Measurements from ENCODE around the gene TUT1.
"Not testable (repeated sequence)": the region's sequence is repeated elsewhere in the genome, so short reads cannot be mapped to it uniquely, and the experiment has no call there.

The TUT1 gene

GRCh38 chr11:62603776-62604299 lies 12.5 kb upstream of the TUT1 start:
- no peak for DNase-seq (ENCODE audit: low spot score)

DNA sequence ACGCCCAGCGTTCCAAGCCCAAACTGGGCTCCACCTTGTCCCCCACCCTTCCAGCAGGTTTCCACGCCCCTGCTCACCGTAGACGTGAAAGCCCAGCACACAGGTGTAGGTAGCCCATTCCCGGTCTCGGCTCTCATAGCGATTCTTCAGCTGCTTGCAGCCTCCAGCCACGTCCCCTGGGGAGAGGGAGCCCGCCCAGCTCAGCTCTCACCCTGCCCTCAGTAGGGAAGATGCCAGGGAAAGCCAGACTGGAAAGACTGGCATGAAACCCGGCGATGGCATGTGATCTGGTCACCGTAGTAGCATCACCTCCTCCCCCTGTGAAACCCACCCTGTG lies 11.7 kb upstream of the TUT1 start:
- no peak for DNase-seq (ENCODE audit: low spot score)

DNA sequence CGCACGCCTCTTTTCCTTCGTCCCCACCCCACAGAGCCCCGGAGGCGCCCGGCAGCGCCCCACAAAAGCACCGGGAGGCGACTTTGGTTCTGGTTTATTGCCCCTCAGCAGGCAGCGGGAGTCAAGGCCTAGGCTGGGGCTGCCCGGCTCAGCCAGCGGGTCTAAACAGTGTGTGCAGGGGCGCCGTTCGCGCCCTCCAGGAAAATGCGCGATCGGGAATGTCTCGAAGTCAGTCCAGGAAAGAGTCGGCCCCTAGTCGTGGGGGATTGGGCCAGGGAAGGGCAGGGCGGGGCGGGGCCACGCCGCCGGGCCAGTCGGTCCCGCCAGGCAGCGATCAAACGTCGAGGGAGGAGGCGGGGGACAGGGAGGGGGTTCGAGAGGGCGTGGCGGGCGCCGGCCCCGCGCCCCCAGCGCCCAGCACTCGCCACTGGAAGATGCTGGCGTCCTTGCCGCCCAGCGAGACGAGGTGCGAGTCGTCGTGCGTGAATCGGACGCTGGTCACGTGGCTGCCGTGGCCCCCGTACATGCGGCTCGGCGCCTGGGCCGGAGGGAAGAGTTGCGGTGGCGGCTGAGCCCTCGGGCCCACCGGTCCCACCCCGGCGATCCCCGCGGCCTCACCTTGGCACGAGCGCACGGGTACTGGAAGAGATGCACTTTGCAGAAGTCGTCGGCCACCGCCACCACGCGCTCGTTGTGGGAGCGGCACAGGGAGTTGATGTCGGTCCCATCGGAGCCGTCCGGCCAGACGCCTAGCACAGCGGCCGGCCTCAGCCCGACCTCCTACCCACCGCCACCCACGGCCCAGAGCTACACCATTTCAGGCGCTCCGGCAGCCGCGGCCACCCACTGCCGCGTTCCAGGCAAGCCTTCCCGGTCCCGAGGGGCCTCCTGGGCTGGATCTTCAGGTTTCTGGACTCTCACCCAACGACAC lies 11.1 kb upstream of the TUT1 start:
- peak; percentile 85 for DNase-seq (ENCODE audit: low spot score)

GRCh38 chr11:62601372-62602140 lies 10.2 kb upstream of the TUT1 start, which contains the start of gene MTA2:
Gene MTA2, minus strand, starts transcription at chr11:62601865. Its CDS starts 415 bp downstream, at chr11:62601450.
- DNase-seq (ENCODE audit: low spot score) = peak; percentile 88

- DNase-seq (ENCODE audit: low spot score) = no peak
These were observed 9.7 kb upstream of the TUT1 start for GRCh38 chr11:62601122-62601371.

DNA sequence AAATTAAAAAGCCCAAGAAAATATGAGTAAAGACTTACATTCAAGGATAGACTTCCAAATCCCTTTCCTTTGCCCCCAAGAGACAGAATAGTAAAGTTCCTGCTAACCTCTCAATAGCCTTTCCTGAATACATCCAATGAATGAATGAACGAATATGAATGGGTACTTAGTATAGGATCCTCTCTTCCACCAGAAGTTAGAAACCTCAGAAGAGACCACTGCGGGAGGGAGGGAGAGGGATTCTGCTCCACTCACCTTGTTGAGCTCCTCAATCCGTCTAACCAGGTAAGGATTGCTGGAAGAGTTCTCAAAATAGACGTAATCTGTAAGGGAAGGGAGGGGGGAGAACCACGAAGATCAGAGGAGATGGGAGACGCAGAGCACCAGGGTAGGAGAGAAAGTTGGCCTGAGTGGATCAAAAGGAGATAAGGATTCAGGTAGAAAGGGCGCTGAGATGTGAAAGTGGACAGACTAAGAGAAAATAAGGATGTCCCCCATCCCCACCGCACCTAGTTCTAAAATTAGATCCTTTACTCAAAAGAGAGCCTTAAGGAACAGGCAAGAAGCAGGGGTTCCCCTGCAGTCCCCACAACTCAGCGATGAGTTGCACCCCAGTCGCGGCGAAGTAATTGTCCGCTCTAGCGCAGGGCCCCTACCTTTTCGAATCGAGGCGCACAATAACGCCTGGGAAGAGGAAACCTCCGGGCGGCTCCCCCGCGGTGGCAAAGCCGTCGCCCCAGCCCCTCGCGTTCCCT lies 9.2 kb upstream of the TUT1 start:
- no peak for DNase-seq (ENCODE audit: low spot score)

- no peak for DNase-seq (ENCODE audit: low spot score)
These were observed 8.6 kb upstream of the TUT1 start for GRCh38 chr11:62599901-62600300.

- peak; percentile 85 for DNase-seq (ENCODE audit: low spot score)
These were observed 7.9 kb upstream of the TUT1 start for GRCh38 chr11:62599069-62599696.

- DNase-seq (ENCODE audit: low spot score) = no peak
These were observed 3.8 kb upstream of the TUT1 start for GRCh38 chr11:62595124-62595523.

DNA sequence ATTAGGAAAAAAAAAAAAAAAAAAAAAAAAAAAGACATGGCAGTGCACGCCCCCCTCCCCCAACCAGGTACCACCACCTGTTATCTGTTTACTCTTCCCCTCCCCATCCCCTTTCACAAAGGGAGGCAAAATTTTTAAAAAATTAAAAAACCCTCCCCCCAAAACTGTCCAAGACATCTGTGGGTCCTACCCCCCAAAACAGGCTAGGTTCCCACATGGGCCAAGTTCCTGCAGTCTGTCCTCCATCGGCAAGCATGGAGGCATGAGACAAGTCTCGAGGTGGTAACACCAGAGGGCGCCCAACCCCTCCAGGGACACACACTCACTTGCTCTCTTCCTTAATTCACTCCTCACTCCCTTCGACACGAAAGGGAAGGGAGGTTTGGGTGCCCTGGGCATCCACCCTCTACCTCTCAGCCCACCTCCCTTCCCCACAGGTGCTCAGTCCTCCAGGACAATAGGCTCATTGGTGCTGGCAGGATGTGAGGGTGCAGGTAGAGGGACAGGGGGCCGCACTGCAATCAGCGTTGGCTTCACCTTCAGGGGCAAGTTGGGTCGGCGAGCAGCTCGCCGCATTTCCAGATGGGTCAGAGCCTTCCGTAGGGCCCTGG lies 2.2 kb upstream of the TUT1 start:
- no peak for DNase-seq (ENCODE audit: low spot score)

- no peak for DNase-seq (ENCODE audit: low spot score)
These were observed 1.7 kb upstream of the TUT1 start for GRCh38 chr11:62592989-62593421.

- DNase-seq (ENCODE audit: low spot score) = no peak
These were observed 958 bp upstream of the TUT1 start for GRCh38 chr11:62592146-62592815.

DNA sequence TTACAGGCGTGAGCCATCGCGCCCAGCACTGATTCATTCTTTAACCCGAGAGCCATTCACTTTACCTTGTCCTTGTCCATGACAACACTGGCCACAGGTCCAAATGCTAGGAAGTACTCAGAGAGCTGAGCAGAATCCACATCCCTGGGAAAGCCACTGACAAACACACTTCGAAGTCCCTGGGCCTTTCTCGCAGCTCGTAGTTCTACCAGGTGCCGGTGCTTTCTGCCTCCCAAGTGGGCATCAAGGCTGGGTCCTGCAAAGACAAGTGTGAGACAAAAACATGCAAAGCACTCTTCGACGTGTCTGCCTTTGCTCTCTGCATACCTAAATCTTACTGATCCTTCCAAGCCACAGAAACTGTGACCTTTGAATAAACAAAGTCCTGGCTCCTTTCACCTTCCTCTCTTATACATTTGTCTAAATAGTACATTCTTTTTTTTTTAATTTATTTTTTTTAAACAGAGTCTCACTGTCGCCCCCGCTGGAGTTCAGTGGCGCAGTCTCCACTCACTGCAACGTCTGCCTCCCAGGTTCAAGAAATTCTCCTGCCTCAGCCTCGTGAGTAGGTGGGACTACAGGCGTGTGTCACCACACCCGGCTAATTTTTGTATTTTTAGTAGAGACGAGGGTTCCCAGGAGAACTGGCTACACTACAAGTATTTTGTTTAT lies 2.2 kb downstream of the TUT1 start:
- no peak for DNase-seq (ENCODE audit: low spot score)

- DNase-seq (ENCODE audit: low spot score) = not testable (repeated sequence)
These were observed 6.0 kb downstream of the TUT1 start for GRCh38 chr11:62585356-62585755.

GRCh38 chr11:62581735-62582134 lies 9.6 kb downstream of the TUT1 start:
- not testable (repeated sequence) for DNase-seq (ENCODE audit: low spot score)

GRCh38 chr11:62580959-62581715 lies 10.2 kb downstream of the TUT1 start:
- no peak for DNase-seq (ENCODE audit: low spot score)

GRCh38 chr11:62579252-62579651 lies 12.1 kb downstream of the TUT1 start:
- no peak for DNase-seq (ENCODE audit: low spot score)

DNA sequence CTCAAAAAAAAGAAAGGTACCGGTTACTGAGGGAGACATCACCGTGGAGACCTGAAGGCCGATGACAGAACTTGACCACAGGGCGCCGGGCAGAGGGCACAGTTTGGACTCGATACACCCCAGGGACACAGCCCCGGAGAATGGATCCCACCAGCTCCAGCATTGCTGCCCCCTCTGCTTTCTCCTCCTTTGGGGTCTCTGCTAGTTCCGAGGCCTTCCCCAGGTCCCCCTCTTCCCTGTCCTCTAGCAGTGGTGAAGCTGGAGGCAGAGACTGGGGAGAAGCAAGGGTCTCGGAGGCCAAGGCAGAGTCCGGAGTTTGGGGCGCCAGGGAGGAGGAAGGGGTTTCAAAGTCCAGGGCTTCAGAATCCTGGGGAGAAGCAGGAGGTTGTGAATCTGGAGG lies 12.8 kb downstream of the TUT1 start:
- DNase-seq (ENCODE audit: low spot score) = no peak

GRCh38 chr11:62577046-62577714 lies 14.1 kb downstream of the TUT1 start:
- no peak for DNase-seq (ENCODE audit: low spot score)

Data from HuH-7 (cell line).